ENCODE data around the gene PPP1R10.

Gene PPP1R10

DNA sequence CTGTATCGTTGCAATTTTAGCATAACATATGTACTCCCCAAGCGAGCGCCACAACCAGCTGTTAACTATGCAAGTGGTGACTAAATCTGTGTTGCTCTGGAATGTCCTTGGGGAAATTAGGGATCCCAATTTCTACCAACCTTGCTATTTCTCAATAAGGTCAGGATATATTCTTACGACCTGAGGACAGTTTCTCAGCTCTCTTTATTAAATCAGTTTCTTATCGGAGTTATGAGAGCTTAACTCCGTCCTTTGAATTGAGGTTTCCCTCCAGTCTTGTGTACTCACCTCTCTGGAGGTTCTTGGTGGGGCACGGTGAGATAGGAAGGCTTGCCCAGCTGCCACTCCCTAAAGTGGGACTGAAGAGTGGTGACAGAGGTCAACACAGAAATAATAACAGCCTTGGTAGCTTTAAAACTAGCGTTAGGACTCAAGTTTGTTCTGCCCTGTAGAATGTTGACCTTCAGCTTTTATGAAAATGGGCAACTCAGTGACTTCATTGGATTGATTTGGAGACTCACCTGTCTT lies 1.3 kb upstream of the PPP1R10 start:
- no peak for DNase-seq

GRCh38 chr6:30617565-30618269 lies 674 bp upstream of the PPP1R10 start, which contains the start of gene MRPS18B:
MRPS18B (plus strand) TSS chr6:30617840; CDS start chr6:30617866, 26 bp downstream.
- peak; percentile 98 for DNase-seq

DNA sequence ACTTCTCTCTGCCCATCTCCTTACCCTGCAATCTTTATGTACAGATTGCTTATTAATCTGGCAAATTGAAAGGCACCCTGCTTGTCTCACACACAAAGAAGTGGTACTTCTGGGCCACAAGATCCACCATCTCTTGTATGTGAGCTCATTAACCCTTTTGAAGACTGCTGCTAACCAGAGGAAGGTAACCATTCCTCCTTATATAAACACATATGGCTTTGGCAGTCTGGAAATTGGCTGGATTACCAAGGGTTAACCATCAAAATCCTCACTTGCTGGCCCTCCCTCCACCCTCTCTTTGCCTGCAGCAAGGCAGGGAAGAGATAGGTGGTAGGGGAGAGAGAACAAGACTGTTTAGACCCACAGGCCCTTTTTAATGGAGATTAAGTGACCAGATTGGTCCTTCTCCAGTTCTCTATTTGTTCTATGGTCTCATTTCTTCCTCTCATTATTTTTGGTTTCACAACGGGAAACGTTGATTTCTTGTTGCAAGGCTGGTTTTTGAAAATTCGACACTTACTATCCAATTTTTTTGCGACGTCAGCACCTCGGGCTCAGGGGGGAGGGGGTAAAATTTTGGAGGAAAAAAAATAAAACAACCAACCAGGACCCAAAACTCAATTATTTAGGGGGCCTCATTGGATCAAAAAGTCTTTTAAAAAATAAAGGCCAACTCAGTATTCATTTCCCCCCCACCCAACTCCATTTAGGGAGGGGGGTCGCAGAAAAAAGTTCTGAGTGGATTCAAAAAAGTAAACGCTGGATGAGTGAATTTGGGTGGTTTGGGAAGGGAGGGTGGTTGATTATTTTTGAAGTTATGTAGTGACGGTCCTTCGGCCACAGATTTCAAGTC lies 859 bp downstream of the PPP1R10 start:
- peak; percentile 35 for DNase-seq

DNA sequence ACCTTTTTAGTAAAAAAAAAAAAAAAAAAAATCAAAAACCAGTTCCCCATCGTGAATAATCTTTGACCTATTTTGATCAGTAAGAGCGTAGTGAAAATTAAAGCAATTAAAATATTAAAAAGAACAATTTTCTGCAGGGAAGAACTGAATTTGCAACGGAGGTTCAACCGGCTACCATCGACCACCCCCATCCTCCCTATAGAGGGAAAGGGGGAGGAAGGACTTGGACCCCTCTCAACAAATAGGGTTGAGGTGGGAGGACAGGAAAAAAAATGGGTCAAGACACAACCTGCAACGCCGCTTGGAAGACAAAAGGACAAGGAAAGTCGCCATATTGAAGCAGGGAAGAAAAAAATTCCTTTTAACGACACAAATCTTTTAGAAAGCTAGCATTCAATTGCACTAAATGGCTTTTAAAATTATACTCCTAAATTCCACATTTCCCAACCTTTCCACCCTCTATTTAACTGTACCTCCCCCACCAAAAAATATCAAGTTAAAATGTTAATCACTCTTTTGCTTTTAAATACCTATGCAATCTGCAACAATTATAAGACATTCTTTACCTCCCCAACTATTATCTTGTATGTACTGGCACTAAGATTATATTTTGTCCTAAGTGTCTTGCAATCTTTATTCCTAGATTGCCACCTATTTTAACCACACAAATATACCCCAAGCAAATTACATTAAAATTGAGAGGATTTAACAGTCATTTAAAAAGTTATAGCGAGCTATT lies 1.7 kb downstream of the PPP1R10 start:
- peak; percentile 52 for DNase-seq

- DNase-seq = peak; percentile 88
Measured at GRCh38 chr6:30614843-30615218, 2.2 kb downstream of the PPP1R10 start.

DNA sequence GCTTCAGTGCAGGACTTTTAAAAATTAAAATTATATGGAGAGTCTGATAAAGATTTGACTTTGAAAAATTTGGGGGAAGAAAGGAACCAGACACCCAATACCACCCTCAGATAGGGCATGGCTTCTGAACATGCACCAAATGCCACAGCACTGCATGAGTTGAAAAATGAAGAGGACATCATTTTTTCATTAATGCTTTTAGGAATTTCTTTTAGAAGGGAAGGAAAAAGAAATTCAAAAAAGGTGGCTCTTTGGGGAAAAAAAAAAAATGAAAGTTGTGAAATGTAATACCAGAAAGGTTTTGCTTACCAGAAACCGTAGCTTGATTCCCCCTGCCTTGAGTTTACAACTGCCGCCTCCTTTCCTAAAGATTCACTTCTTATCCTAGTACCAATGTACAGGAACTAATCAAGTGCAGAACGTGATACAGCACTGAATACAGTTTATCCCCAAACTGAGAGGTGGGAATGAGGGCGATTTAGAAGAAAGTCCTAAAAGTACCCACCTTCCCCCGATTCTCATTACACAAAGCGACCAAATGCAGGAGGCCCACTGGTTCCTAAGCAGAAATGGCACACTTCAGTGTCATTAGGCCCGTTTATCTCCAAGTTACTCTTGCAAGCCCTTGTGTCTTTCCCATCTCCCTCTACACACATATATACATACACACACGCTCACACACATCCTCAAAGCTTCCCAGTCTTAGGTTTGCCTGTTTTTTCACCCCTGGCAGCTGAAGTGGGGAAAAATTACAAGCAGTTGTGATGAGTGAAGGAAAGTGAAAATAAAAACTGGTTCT lies 2.8 kb downstream of the PPP1R10 start:
- no peak for DNase-seq

DNA sequence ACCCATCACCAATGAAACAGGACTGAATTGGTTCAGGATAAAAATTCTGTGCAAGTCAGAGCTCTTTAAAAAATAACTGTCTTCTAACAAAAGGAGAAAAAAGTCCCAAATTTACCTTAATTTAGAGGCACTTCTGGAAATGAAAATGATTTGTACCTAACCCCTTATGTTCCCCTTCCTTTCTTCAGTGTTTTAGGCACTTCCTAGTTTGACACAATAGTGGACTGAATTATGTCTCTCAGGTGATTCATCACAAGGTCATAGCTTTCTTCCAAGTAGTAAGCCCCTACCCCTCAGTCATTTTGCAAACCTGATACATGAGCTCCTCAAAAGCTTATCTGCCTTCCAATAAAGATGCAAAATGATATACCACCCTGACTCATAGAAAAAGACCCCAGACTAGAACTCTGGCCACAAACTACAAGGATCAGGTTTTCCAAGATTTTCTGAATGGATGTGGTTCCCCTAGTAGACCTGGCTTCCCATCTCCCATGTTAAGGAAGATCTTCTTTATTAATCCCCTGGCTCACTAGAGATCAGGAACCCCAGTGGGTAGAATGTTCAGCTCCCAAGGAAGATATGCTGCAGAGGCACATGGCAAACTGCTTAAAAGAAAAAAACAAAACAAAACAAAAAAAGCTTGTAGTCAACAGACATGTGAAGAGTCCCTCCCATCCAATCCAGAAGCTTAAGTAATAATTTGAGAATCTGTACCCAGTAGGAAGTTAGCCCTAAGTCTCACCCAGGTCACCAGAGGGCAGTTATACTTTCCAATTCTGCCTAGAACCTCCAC lies 3.6 kb downstream of the PPP1R10 start:
- no peak for DNase-seq

GRCh38 chr6:30612687-30613248 lies 4.3 kb downstream of the PPP1R10 start:
- DNase-seq = no peak

DNA sequence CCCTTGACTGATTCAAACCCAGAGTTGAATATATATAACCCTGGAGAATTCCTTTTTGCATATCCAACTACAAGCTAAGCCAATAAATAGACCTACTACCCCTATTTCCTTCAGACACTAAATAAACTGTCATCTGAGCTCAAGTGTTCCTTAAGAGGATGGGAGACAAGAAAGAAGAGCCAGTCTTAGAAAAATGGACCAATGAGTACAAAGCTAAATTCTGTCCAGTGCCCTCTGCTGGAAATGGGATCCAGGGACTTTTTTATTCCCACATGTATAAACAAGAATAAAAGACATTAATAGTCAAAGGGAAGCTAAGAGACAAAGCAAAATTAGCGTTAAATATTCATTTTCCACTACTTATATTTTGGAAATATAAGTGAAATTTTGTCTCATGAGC lies 4.8 kb downstream of the PPP1R10 start:
- DNase-seq = no peak

- no peak for DNase-seq
Measured at GRCh38 chr6:30611856-30612194, 5.2 kb downstream of the PPP1R10 start.

GRCh38 chr6:30611150-30611855 lies 5.7 kb downstream of the PPP1R10 start:
- DNase-seq = no peak

DNA sequence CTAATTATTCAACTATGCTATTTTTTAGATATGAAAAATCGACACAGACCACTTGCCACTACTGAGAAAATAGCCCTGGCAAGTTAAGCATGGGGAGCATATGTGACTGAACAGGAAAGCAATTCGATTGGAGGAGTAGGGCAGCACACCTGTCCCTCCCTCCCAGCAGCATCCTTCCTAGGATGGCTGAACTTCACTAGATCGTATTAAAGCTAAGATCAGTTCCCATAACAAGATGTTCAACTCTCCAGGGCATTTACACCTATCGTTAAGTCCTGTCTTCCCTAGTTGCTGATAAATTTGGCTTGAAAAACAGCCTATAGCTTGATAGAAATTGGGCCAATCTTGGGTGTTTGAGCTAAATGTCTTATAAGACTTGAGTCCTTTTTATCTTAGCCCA lies 7.0 kb downstream of the PPP1R10 start:
- DNase-seq = no peak

GRCh38 chr6:30603961-30604360 lies 13.1 kb downstream of the PPP1R10 start:
- no peak for DNase-seq

DNA sequence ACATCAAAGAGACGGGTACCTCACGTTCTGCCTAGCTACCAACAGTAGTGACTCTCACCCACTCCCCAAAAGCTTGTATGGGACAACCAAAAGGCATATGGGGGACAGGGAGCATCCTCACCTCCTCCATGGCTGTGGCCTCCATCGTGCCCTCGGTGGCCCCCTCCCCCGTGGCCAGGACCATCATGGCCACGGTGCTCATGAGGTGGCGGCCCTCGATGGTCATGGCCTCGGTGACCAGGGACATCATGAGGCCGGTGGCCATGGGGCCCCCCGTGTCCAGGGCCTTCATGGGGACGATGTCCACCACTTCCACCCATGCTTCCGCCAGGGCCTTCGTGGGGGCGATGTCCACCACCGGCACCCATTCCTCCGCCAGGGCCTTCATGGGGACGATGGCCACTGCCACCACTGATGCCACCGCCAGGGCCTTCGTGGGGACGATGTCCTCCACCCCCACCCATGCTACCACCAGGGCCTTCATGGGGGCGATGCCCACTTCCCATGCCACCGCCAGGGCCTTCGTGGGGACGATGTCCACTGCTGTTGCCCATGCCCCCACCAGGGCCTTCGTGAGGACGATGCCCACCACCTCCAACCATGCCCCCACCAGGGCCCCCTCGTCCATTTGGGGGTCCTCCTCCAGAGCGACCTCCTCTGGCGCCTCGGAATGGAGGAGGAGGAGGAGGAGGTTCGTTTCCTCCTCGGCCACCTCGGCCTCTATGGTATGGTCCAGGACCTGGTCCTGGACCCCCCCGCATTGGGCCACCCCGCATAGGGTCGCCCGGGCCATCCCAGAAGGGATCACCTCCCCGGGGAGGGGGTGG lies 15.0 kb downstream of the PPP1R10 start:
- no peak for DNase-seq

- DNase-seq = no peak
Measured at GRCh38 chr6:30601436-30601814, 15.6 kb downstream of the PPP1R10 start.

DNA sequence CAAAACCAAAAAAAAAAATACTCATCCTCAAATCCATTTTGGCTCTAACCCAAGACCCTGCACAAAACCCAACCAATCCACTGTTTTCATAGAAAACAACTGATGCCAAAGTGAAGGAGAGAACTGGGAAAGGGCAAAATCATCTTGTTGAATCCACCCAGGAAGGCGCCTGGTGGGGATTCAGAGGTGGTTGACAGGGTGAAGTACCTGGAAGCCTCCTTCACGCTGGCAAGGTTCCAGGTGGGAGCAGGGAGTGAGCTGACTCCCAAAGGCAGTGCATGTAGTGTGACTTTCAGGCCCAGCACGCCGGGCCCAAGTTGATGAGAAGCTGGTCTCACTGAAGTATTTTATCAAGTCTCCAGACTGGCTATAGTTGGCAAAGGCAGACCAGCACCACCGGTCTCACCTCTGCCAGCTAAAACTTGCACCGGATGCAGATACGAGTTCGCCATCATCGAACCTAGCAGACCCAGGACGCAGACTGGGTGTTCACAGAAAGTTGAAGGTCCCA lies 16.5 kb downstream of the PPP1R10 start:
- no peak for DNase-seq

GRCh38 chr6:30599625-30600324 lies 17.3 kb downstream of the PPP1R10 start:
- DNase-seq = no peak

DNA sequence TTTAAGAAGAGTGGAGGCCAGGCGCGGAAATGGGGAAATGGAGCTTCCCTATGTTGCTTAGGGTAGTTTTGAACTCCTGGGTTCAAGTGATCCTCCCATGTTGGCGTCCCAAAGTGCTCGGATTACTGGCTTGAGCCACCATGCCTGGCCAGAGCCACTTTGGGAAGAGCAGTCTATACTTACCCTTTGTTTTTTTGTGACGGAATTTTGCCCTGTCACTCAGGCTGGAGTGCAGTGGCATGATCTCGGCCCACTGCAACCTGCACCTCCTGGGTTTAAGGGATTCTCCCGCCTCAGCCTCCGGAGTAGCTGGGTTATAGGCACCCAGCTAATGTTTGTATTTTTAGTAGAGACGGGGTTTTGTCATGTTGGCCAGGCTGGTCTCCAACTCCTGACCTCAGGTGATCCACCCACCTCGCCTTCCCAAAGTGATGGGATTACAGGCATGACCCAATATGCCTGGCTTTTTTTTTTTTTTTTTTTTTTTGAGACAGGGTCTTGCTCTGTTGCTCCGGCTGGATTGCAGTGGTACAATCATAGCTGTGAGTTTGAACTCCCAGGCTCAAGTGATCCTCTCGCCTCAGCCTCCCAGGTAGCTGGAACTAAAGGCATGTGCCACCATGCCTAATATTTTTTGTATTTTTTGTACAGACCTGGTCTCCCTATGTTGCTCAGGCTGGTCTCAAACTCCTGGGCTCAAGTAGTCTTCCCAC lies 18.0 kb downstream of the PPP1R10 start:
- no peak for DNase-seq
